ENCODE data around the gene PPCDC. TPM values are rescaled to one million over a fixed set of nuclear protein-coding genes. Genes with fewer than 3 reads are reported as not detected.

Gene PPCDC
- polyA plus RNA-seq, 3 donors: 14.2 to 33.7 (median 18.7) TPM

- 96% methylated on average over 2 of the region's 4 CpGs for WGBS (ENCODE audit: insufficient coverage)
- no peak for TF ChIP-seq CTCF (IDR thresholded peaks at IDR 0.05)
Observed at GRCh38 chr15:74997141-74997540, 26.2 kb upstream of the PPCDC start.

GRCh38 chr15:74997543-74997942, 25.8 kb upstream of the PPCDC start:
- H3K4me1 Mint-ChIP-seq: peaks cover 18% of the 10 kb centered on the region
- no peak for DNase-seq

More at GRCh38 chr15:74997141-74997540, 26.2 kb upstream of the PPCDC start:
- H3K27ac ChIP-seq (ENCODE audit: low read depth in 1 of 2, low read length in 2 of 2): no peak overlapping the region
- H3K4me1 Mint-ChIP-seq: peaks cover 18% of the 10 kb centered on the region
- DNase-seq: no peak
- peaks cover 28 to 38% (median 34%) of the 10 kb centered on the region in 3 donors for H3K27me3 Mint-ChIP-seq (ENCODE audit: low read depth in 3 of 3)
- H3K36me3 ChIP-seq (replicated peaks in 1 of 2; ENCODE audit: control insufficient read depth in 1 of 2, insufficient read depth in 2 of 2, low read length in 2 of 2): no peaks in the 10 kb centered on the region
- H3K4me1 ChIP-seq (ENCODE audit: control insufficient read depth in 1 of 2, insufficient read depth in 2 of 2, low read length in 2 of 2): peaks cover 10 to 11% of the 10 kb centered on the region in 2 donors
- no peaks in the 10 kb centered on the region for H3K9me3 ChIP-seq (replicated peaks in 1 of 2; ENCODE audit: control insufficient read depth in 1 of 2, insufficient read depth in 1 of 2, low read length in 2 of 2)
- peaks cover 13 to 27% of the 10 kb centered on the region in 2 donors for H3K27me3 ChIP-seq (ENCODE audit: control insufficient read depth in 2 of 2, insufficient read depth in 2 of 2, low read length in 2 of 2)
- no peaks in the 10 kb centered on the region for H4K20me1 ChIP-seq (ENCODE audit: insufficient read depth, low read length)
- no peaks in the 10 kb centered on the region for H3K79me2 ChIP-seq (ENCODE audit: insufficient read depth, low read length)
- H3K4me3 ChIP-seq (replicated peaks in 1 of 3; ENCODE audit: low read depth in 2 of 3, low read length in 3 of 3): no peak overlapping the region
- H2AFZ ChIP-seq (ENCODE audit: insufficient read depth, low read depth, low read length, poor library complexity, severe bottlenecking): no peak overlapping the region
- peak overlapping the region in 1 of 2 donors; percentile 89 for H3K4me3 Mint-ChIP-seq
- no peak overlapping the region for H3K9ac ChIP-seq (ENCODE audit: insufficient read depth, low read length, poor library complexity, severe bottlenecking)
- intact Hi-C loops (cut with micrococcal nuclease): no loop called here
- H3K36me3 Mint-ChIP-seq: peaks cover 0 to 3% of the 10 kb centered on the region in 2 donors
- H3K4me2 ChIP-seq (replicated peaks; ENCODE audit: extremely low read depth, low read length, poor library complexity, severe bottlenecking): no peak overlapping the region
- peaks cover 0 to 9% (median 3%) of the 10 kb centered on the region in 7 donors for H3K9me3 Mint-ChIP-seq
- H3K27ac Mint-ChIP-seq: no peak overlapping the region

More at GRCh38 chr15:74997543-74997942, 25.8 kb upstream of the PPCDC start:
- Histone ChIP-seq H3K9ac (ENCODE audit: insufficient read depth, low read length, poor library complexity, severe bottlenecking) (no peak overlapping the region), H3K27ac (ENCODE audit: low read depth in 1 of 2, low read length in 2 of 2) (no peak overlapping the region), H4K20me1 (ENCODE audit: insufficient read depth, low read length) (no peaks in the 10 kb centered on the region), H3K4me3 (replicated peaks in 1 of 3; ENCODE audit: low read depth in 2 of 3, low read length in 3 of 3) (no peak overlapping the region), H3K79me2 (ENCODE audit: insufficient read depth, low read length) (no peaks in the 10 kb centered on the region), H2AFZ (ENCODE audit: insufficient read depth, low read depth, low read length, poor library complexity, severe bottlenecking) (no peak overlapping the region), H3K4me2 (replicated peaks; ENCODE audit: extremely low read depth, low read length, poor library complexity, severe bottlenecking) (no peak overlapping the region), H3K4me1 (ENCODE audit: control insufficient read depth in 1 of 2, insufficient read depth in 2 of 2, low read length in 2 of 2) (peaks cover 10 to 11% of the 10 kb centered on the region in 2 donors), H3K27me3 (ENCODE audit: control insufficient read depth in 2 of 2, insufficient read depth in 2 of 2, low read length in 2 of 2) (peaks cover 13 to 27% of the 10 kb centered on the region in 2 donors), H3K36me3 (replicated peaks in 1 of 2; ENCODE audit: control insufficient read depth in 1 of 2, insufficient read depth in 2 of 2, low read length in 2 of 2) (no peaks in the 10 kb centered on the region), H3K9me3 (replicated peaks in 1 of 2; ENCODE audit: control insufficient read depth in 1 of 2, insufficient read depth in 1 of 2, low read length in 2 of 2) (no peaks in the 10 kb centered on the region)
- Mint-ChIP-seq H3K27ac (no peak overlapping the region), H3K4me3 (peak overlapping the region in 1 of 2 donors; percentile 73), H3K9me3 (peaks cover 0 to 9% (median 3%) of the 10 kb centered on the region in 7 donors), H3K27me3 (ENCODE audit: low read depth in 3 of 3) (peaks cover 28 to 34% (median 30%) of the 10 kb centered on the region in 3 donors), H3K36me3 (peaks cover 0 to 3% of the 10 kb centered on the region in 2 donors)
- intact Hi-C loops (cut with micrococcal nuclease): no loop called here
- no peak for TF ChIP-seq CTCF (IDR thresholded peaks at IDR 0.05)
- 87% methylated on average over 2 of the region's 2 CpGs for WGBS (ENCODE audit: insufficient coverage)

All from CD14-positive monocyte (primary cell).